Epithelial cell of esophagus (primary cell): ENCODE measurements around the gene LRP1-AS.

Experiments
- DNase-seq: peaks from one replicate; pipeline ENCODE4 v3.0.0; 2010; ENCODE audit warnings: low read depth
- H3K4me3 ChIP-seq: 2 replicates; pipeline ENCODE4 v1.5.1; 2011; ENCODE audit warnings: mild to moderate bottlenecking, low read length, control low read depth
- CTCF ChIP-seq: IDR thresholded peaks from 2 replicates; pipeline ENCODE4 v1.5.1; 2011; ENCODE audit warnings: low read depth, mild to moderate bottlenecking, low read length, control low read depth, inconsistent platforms; ENCODE audit not compliant: insufficient read depth; ENCODE audit errors: missing control alignments

LRP1-AS gene

GRCh38 chr12:57162553-57163125 lies 15.2 kb upstream of the LRP1-AS start:
- no peak for TF ChIP-seq CTCF
- H3K4me3 ChIP-seq, result no peak overlapping the region
- DNase-seq, result no peak

GRCh38 chr12:57161491-57161890 lies 14.1 kb upstream of the LRP1-AS start:
- no peak overlapping the region for H3K4me3 ChIP-seq
- no peak for TF ChIP-seq CTCF
- peak; percentile 34 for DNase-seq

- H3K4me3 ChIP-seq, result no peak overlapping the region
- DNase-seq, result no peak
- TF ChIP-seq CTCF, result no peak
Observed at GRCh38 chr12:57160741-57161140, 13.3 kb upstream of the LRP1-AS start.

GRCh38 chr12:57160040-57160439 lies 12.6 kb upstream of the LRP1-AS start:
- DNase-seq, result no peak
- TF ChIP-seq CTCF, result no peak
- no peak overlapping the region for H3K4me3 ChIP-seq

GRCh38 chr12:57159311-57159710 lies 11.9 kb upstream of the LRP1-AS start:
- no peak overlapping the region for H3K4me3 ChIP-seq

GRCh38 chr12:57158665-57159064 lies 11.2 kb upstream of the LRP1-AS start:
- no peak for TF ChIP-seq CTCF
- DNase-seq, result no peak
- no peak overlapping the region for H3K4me3 ChIP-seq

More at GRCh38 chr12:57159311-57159710, 11.9 kb upstream of the LRP1-AS start:
- TF ChIP-seq CTCF, result no peak
- no peak for DNase-seq

GRCh38 chr12:57158186-57158585 lies 10.8 kb upstream of the LRP1-AS start:
- no peak overlapping the region for H3K4me3 ChIP-seq
- no peak for DNase-seq
- no peak for TF ChIP-seq CTCF
